HPDE6-E6E7 (cell line): Measurements from ENCODE around the gene NOSIP.

Experiments used
- DNase-seq: peaks from one replicate; pipeline ENCODE4 v3.0.0; 2011; ENCODE audit warnings: missing footprints; ENCODE audit errors: extremely low spot score

NOSIP gene

GRCh38 chr19:49594993-49595818 lies 14.8 kb upstream of the NOSIP start:
- DNase-seq: no peak

GRCh38 chr19:49594157-49594992 lies 14.0 kb upstream of the NOSIP start:
- no peak for DNase-seq

GRCh38 chr19:49593233-49594113 lies 13.1 kb upstream of the NOSIP start:
- DNase-seq: peak; percentile 99

- peak; percentile 57 for DNase-seq
These were observed 12.3 kb upstream of the NOSIP start for GRCh38 chr19:49592486-49593232.

GRCh38 chr19:49591731-49592485 lies 11.6 kb upstream of the NOSIP start:
- no peak for DNase-seq

GRCh38 chr19:49590971-49591730 lies 10.8 kb upstream of the NOSIP start, which contains the start of gene PRR12:
PRR12 (plus strand) TSS chr19:49591182; CDS start chr19:49591655, 473 bp downstream.
- DNase-seq: peak; percentile 74

GRCh38 chr19:49590071-49590970 lies 10.0 kb upstream of the NOSIP start:
- DNase-seq: peak; percentile 96

- no peak for DNase-seq
These were observed 9.1 kb upstream of the NOSIP start for GRCh38 chr19:49589502-49589905.

GRCh38 chr19:49588365-49589122 lies 8.2 kb upstream of the NOSIP start:
- no peak for DNase-seq

- no peak for DNase-seq
These were observed 6.9 kb upstream of the NOSIP start for GRCh38 chr19:49587227-49587626.

- no peak for DNase-seq
These were observed 4.7 kb upstream of the NOSIP start for GRCh38 chr19:49585023-49585422.

- DNase-seq: no peak
These were observed 2.9 kb upstream of the NOSIP start for GRCh38 chr19:49583239-49583638.

- no peak for DNase-seq
These were observed 702 bp upstream of the NOSIP start, which contains the start of gene PRRG2 for GRCh38 chr19:49581007-49581508. PRRG2 (plus strand) TSS chr19:49581316; CDS start chr19:49583220, 1,904 bp downstream.

GRCh38 chr19:49579947-49580263 lies 451 bp downstream of the NOSIP start:
- no peak for DNase-seq

- DNase-seq: no peak
These were observed 1.2 kb downstream of the NOSIP start for GRCh38 chr19:49579193-49579592.

- DNase-seq: no peak
These were observed 6.1 kb downstream of the NOSIP start for GRCh38 chr19:49574206-49574755.

GRCh38 chr19:49573425-49573824 lies 6.9 kb downstream of the NOSIP start:
- no peak for DNase-seq
